Mammary epithelial cell (primary cell): ENCODE measurements around the gene IL5RA.

Experiments
- EZH2 ChIP-seq: IDR thresholded peaks from 2 replicates; pipeline ENCODE4 v1.6.1; 2012; ENCODE audit warnings: low read length, inconsistent platforms, borderline replicate concordance
- TF ChIP-seq, protein P1 (sequence below), 2 donors: IDR thresholded peaks in 1 of 2; conservative IDR thresholded peaks in 1 of 2; 2 replicates each; pipeline ENCODE4 v1.5.1; 2011 to 2012; ENCODE audit warnings: inconsistent platforms in 2 of 2, low read length in 2 of 2, mild to moderate bottlenecking in 2 of 2, control low read depth in 1 of 2, low read depth in 1 of 2; ENCODE audit not compliant: insufficient read depth in 1 of 2; ENCODE audit errors: extremely low read depth in 1 of 2

DNA sequence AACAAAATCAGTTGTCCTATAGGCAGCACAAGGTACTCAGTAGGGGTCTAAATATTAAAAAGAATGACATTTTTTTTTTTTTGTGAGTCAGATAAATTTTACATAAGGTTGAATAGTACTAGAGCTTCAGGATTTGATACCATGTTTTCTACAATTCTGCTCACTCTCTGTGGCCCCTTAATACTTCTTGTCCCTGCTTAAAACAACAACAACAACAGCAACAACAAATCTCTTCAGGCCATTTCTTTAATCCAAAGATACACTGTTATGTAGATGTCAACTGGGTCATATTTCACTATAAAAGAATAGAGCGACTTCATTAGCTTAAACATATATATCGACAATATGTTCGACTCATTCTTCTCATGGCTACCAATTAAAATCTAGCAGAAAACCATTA is 3.0 kb downstream of the IL5RA start:
- TF ChIP-seq, protein P1, sequence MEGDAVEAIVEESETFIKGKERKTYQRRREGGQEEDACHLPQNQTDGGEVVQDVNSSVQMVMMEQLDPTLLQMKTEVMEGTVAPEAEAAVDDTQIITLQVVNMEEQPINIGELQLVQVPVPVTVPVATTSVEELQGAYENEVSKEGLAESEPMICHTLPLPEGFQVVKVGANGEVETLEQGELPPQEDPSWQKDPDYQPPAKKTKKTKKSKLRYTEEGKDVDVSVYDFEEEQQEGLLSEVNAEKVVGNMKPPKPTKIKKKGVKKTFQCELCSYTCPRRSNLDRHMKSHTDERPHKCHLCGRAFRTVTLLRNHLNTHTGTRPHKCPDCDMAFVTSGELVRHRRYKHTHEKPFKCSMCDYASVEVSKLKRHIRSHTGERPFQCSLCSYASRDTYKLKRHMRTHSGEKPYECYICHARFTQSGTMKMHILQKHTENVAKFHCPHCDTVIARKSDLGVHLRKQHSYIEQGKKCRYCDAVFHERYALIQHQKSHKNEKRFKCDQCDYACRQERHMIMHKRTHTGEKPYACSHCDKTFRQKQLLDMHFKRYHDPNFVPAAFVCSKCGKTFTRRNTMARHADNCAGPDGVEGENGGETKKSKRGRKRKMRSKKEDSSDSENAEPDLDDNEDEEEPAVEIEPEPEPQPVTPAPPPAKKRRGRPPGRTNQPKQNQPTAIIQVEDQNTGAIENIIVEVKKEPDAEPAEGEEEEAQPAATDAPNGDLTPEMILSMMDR (conservative IDR thresholded peaks at IDR 0.05 in 1 of 2, IDR thresholded peaks at IDR 0.05 in 1 of 2; ENCODE audit: extremely low read depth in 1 of 2, insufficient read depth in 1 of 2, low read depth in 1 of 2, low read length in 2 of 2), result no peak
- no peak for TF ChIP-seq EZH2
